ENCODE results near the gene ZC3H12C.

- no peak for TF ChIP-seq POLR2A (IDR thresholded peaks at IDR 0.05; ENCODE audit: low read length)
- no peak for TF ChIP-seq GATA1 (IDR thresholded peaks at IDR 0.05; ENCODE audit: low read depth, low read length)
Measured at GRCh38 chr11:110049501-110050200, 43.5 kb upstream of the ZC3H12C start.

Data from erythroblast (primary cell).